IPS-15b (cell line): ENCODE data around the gene GPANK1.

Experiments used
- H3K27me3 ChIP-seq: one replicate; pipeline ENCODE4 v1.6.1; 2013; ENCODE audit warnings: low read length; ENCODE audit not compliant: control insufficient read depth, insufficient read depth
- H3K36me3 ChIP-seq: one replicate; pipeline ENCODE4 v1.6.1; 2013; ENCODE audit warnings: low read length; ENCODE audit not compliant: control insufficient read depth, insufficient read depth
- H3K4me1 ChIP-seq: one replicate; pipeline ENCODE4 v1.6.1; 2013; ENCODE audit warnings: mild to moderate bottlenecking, low read length; ENCODE audit not compliant: control insufficient read depth, insufficient read depth
- H3K4me3 ChIP-seq: one replicate; pipeline ENCODE4 v1.5.1; 2013; ENCODE audit warnings: low read depth, low read length
- H3K9ac ChIP-seq: one replicate; pipeline ENCODE4 v1.6.1; 2013; ENCODE audit warnings: low read depth, mild to moderate bottlenecking, low read length
- H3K9me3 ChIP-seq: one replicate; pipeline ENCODE4 v1.6.1; 2013; ENCODE audit warnings: mild to moderate bottlenecking, low read length; ENCODE audit not compliant: control insufficient read depth, insufficient read depth

Gene GPANK1

DNA sequence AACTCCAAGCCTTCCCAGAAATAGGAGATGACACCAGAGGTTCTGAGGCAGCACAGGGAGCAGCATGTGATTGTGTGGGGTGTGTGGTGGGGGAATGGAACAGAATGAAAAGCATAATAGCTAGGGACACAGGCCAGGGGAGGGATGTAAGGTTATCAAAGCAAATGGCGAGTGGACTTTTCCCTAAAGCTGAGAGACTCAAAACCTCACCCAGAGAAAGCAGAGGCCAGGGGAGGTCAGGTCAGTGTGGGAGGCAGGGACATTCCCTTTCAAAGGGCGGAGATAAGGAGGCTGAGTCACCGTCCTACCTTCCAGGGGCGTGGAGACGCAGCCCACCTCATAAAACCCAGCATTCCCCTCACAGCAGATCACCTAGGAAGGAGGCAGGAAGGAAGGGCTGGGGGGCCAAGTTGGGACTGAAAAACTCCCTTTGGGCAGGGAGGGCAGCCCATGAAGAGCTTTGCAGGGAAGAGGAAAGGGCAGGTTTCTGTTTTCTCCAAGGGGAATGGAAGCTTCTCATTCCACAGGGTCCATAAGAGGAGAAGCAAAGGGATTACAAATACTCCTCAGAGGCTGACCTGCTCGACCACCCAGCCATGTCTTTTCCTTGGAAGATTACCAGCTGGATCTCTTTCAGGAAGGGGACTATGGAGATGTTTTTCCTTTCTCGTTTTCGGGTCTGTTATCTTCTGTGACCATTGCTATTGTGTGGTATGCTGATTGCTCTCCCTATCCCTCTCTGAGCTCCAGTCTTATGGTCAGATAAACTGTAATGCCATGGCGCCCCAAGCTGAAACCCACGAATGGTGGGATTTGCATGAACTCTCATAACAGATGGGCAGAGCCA lies 25.7 kb upstream of the GPANK1 start:
- H3K4me3 ChIP-seq, result no peak overlapping the region
- no peak overlapping the region for H3K9ac ChIP-seq
- no peaks in the 10 kb centered on the region for H3K9me3 ChIP-seq
- peaks cover 32% of the 10 kb centered on the region for H3K36me3 ChIP-seq
- H3K27me3 ChIP-seq, result no peaks in the 10 kb centered on the region
- H3K4me1 ChIP-seq, result peaks cover 2% of the 10 kb centered on the region

DNA sequence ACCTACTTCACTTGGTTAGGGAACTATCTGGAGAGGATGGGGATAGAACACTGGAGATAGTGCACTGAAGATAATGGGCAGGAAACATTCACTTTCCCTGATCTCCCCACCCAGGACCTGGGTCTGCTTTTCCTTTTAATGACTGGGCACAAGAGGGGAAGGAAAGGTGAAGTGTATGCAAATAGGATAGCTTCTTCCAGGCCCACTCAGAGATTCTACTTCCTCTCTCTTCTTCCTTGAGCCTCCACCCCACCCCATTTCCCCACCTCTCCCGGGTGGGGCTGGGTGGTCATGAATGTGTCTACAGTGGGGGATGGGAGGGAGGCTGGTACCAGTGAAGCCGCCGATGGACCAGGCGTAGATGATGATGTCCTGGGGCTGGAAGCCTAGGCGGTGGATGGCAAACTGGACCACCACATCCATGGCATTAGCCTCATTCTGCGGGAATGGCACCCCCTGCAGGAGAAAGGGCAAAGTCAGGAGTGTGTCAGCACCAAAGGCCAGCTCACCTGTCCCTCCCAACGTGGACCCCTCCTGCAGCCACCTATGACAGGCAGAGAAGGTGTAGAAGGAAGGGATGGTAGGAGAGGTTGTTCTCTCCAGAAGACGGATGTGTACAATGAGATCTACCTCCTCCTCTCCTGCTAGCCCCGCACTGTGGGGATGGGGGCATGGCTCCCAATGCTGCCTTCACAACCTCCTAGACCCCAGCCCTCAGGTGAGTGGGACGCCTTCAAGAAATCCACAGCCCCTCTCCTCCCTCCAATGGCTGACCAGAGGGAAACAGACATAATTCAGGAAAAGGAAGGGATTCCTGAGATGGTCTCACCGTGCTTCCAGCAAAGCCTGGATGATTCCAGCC lies 24.7 kb upstream of the GPANK1 start:
- Histone ChIP-seq H3K9ac (no peak overlapping the region), H3K9me3 (no peaks in the 10 kb centered on the region), H3K36me3 (peaks cover 28% of the 10 kb centered on the region), H3K27me3 (no peaks in the 10 kb centered on the region), H3K4me1 (peaks cover 2% of the 10 kb centered on the region), H3K4me3 (no peak overlapping the region)

DNA sequence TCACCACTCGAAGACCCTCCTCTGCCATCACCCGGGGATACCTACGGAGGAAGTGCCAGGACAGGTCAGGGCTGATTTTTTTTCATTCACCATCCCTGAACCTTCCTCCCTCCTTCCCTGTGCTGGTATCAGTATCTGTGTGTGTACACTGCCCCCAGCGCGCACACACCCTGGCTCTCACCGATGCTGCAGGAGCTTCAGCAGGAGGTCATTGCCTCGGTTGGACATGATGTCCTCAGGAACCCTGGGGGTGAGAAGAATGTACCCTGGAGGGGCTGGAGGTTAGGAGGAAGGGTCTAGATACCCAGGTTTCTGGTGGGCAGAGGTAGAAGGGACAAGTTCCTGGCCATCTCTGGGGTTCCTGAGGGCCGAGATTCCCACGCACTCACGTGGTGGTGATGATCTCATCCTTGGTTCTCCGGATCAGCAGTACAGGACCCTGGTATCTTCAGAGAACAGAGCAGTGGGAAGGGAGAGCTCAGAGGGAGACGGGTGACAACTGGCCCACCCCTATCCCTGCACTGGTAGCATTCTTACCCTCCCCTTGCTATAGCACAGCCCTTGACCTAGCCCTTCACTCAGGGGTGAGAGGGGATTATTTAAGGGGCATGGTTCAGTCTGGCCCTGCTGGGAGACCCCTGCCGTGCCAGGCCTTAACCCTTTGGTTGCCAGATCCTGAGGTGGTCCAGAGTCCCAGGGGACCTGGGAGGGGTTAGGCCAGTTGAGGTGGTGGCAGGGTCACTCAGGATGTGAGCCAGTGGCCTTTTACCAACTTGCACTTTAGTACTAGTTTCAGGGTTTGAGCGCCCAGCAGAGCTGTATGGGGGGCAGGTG lies 23.3 kb upstream of the GPANK1 start:
- Histone ChIP-seq H3K4me3 (no peak overlapping the region), H3K9me3 (no peaks in the 10 kb centered on the region), H3K4me1 (peaks cover 2% of the 10 kb centered on the region), H3K9ac (no peak overlapping the region), H3K27me3 (no peaks in the 10 kb centered on the region), H3K36me3 (peaks cover 28% of the 10 kb centered on the region)

DNA sequence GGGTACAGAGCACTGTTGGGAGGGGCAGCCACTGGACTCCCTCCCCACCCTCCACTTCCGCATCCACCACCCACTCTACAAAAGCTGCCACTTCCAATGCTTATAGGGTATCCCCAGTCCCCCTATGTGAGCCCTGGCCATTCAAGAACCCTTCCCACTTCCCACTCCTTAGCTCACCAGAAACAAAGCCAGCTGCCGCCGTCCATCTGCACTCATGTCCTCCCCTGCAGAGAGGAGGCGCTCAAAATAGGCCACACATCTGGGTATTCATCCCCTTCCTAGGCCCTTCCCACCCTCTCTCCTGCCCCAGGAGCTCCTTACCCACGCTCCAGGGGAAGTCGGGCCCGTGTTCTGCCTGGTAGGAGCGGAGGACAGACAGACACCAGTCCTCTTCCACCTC lies 22.5 kb upstream of the GPANK1 start:
- Histone ChIP-seq H3K4me1 (peaks cover 2% of the 10 kb centered on the region), H3K9me3 (no peaks in the 10 kb centered on the region), H3K4me3 (no peak overlapping the region), H3K9ac (no peak overlapping the region), H3K36me3 (peaks cover 28% of the 10 kb centered on the region), H3K27me3 (peaks cover under 1% of the 10 kb centered on the region)

DNA sequence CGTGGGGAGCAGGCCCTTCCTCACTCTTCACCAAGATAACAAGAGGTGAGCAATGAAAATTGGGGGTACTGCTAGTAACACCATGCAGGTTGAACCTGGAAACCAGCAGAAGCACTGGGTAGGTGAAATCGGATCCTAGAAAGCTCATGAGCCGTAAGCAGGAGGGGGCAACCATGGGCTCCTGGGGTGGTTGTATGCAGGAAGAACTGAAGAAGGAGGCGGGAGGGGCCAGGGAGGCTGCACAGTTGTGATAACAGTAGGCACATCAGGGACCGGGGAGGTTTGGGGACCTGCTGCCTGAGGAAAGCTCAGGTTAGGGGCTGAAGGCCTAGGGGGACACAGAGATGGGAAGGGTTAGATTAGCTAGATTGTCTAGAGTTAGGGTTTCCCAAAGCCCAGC lies 21.7 kb upstream of the GPANK1 start:
- H3K4me1 ChIP-seq, result peaks cover 2% of the 10 kb centered on the region
- H3K4me3 ChIP-seq, result no peak overlapping the region
- no peaks in the 10 kb centered on the region for H3K9me3 ChIP-seq
- H3K27me3 ChIP-seq, result peaks cover 7% of the 10 kb centered on the region
- H3K36me3 ChIP-seq, result peaks cover 25% of the 10 kb centered on the region
- no peak overlapping the region for H3K9ac ChIP-seq

DNA sequence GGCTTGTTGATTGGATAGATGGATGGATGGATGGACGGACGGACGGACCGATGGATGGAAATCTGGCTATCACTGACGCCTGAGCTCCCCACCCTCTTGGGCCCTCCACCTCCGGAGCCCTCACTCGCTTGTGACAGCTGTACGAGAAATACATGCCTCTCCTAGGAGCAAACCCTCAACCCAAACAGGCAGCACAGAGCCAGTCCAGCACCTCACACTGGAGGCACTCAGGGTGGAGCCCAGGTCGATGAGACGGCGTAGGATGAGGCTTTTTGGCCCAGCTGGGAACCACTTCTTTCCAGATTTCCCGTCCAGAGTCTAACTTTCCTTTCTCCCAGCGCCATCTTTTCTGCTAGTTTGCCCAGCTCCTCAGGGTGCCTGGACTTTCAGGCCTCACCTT lies 18.8 kb upstream of the GPANK1 start:
- H3K27me3 ChIP-seq, result peaks cover 10% of the 10 kb centered on the region
- no peak overlapping the region for H3K9ac ChIP-seq
- H3K4me3 ChIP-seq, result peak overlapping the region; percentile 53
- peaks cover 10% of the 10 kb centered on the region for H3K36me3 ChIP-seq
- H3K9me3 ChIP-seq, result no peaks in the 10 kb centered on the region
- H3K4me1 ChIP-seq, result peaks cover 2% of the 10 kb centered on the region

DNA sequence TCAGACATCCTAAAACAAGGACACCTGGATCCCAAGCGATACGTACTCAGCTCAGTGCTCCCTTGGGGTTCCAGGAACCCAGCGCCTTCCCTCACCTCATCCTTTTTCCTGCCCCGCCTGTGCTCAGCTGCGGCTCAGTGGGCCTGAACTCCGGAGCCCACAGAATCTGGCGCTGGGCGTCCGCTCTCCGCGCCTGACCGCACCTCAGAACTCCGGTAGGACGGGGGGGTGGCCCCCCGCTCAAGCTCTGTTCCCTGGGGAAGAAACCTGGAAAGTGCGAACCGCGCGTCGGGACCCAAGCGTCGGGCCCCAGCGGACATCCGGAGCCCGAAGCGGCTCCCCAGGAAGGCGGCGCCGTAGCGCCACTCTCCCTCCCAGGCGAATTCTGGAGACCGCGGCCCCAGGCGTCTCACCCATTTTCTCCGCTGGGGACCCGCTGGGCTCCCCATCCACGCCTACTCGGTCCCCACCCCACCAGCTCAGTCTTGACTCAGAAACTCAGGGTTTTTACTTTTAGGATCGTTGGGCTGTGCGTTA lies 16.4 kb upstream of the GPANK1 start:
- no peak overlapping the region for H3K9ac ChIP-seq
- H3K9me3 ChIP-seq, result no peaks in the 10 kb centered on the region
- H3K27me3 ChIP-seq, result peaks cover 10% of the 10 kb centered on the region
- peaks cover 2% of the 10 kb centered on the region for H3K4me1 ChIP-seq
- H3K4me3 ChIP-seq, result peak overlapping the region; percentile 64
- no peaks in the 10 kb centered on the region for H3K36me3 ChIP-seq

DNA sequence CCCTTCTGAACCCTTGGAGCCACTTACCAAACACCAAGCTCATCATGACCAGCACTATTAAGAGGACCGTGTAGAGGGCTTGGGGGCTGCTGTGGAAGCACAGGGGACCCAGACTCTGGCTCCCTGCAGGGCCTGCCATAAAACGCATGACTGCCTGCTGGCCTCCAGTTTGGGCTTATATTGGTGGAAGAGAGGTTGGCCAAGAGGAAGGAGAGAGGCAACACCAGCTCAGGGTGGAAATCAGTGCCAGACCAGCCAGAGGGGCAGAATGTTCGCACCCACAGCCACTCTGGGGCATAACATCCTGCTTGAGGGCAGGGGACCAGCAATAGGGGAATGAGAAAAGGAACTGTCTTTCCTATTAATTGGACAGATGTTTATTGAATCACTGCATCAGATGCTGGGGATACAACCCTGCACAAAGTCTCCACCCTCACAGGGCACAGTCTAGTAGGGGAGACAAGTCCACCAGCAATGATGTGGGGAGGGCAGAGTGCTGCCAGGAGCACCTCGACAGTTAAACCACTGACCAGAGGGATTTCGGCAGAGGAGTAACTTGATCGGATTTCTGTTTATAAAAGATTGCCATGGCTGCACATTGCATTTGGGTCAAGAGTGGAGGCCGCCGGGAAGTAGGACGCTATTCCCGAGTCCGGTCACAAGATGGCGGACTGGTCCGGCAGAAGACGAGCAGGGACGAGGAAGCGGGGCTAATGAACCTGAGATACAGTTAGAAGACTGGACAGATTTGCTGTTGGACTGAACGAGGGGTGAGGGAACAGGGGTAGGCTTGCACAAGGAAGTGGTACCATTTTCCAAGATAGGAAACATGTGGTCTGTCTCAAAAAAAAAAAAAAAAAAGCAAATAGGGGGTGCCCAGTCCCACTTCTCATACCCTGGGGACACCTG lies 15.7 kb upstream of the GPANK1 start, which contains the start of gene LY6G5C:
LY6G5C (minus strand) TSS at position 842 of the 909 bp plus-strand sequence; CDS start at position 148, 694 bp downstream.
- H3K9ac ChIP-seq, result peak within 1 kb of the TSS; percentile 65
- H3K9me3 ChIP-seq, result no peaks in the 10 kb centered on the region
- H3K4me1 ChIP-seq, result peaks cover 2% of the 10 kb centered on the region
- no peaks in the 10 kb centered on the region for H3K36me3 ChIP-seq
- peak within 1 kb of the TSS; percentile 64 for H3K4me3 ChIP-seq
- H3K27me3 ChIP-seq, result peaks cover 10% of the 10 kb centered on the region

DNA sequence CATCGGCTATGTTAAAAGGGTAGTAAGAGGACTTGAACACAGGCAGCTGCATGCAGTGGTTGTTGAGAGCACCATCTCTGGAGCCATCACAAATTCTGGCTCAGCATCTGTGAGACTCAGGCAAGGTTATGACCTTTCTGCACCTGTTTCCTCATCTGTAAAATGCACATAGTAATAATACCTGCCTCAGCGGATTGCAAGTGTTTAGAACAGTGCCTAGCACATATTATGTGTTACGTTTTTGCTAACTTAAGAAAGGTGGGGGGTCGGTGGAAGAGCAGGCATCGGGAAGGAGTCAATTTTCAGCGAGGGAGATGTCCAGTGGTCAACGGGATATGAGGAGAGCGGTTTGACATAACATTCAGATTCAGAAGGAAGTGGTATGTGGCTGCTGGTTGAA lies 13.2 kb upstream of the GPANK1 start:
- Histone ChIP-seq H3K36me3 (no peaks in the 10 kb centered on the region), H3K27me3 (peaks cover 10% of the 10 kb centered on the region), H3K4me1 (peaks cover 2% of the 10 kb centered on the region), H3K9me3 (no peaks in the 10 kb centered on the region), H3K4me3 (no peak overlapping the region), H3K9ac (no peak overlapping the region)

DNA sequence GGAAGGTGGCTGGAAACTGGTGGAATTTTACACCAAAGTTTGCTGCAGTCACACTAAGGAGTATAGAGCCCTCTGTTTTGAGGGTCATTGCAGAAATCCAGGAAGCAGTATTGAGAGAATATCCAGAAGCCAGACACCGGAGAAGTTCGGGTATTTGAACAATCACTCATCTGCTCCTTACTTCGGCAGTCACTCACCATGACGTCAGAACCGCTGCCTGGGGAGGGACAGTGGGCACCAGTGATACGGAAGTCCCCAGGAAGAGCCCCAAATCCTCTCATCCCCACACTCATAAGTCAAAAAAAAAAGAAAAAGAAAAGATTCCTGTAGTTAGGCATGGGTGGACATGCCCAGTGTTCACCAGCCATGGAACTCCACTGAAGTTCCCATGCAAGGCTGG lies 12.1 kb upstream of the GPANK1 start:
- H3K9ac ChIP-seq, result no peak overlapping the region
- H3K4me3 ChIP-seq, result no peak overlapping the region
- H3K4me1 ChIP-seq, result peaks cover 2% of the 10 kb centered on the region
- H3K27me3 ChIP-seq, result peaks cover 6% of the 10 kb centered on the region
- no peaks in the 10 kb centered on the region for H3K9me3 ChIP-seq
- H3K36me3 ChIP-seq, result peaks cover 7% of the 10 kb centered on the region
